Cardiac septum (tissue), 1 donor: Measurements from ENCODE around the gene YOD1. TPM values are rescaled to one million over a fixed set of nuclear protein-coding genes. Genes with fewer than 3 reads are reported as not detected.

Source experiments
- DNase-seq: peaks from one replicate; pipeline ENCODE4 v3.0.0-alpha.2; 2020; ENCODE audit warnings: low spot score
- intact Hi-C: fragments of 100-400 bp; cut with DNase I; formaldehyde crosslinking; loops from one replicate; pipeline ENCODE4 v1.14.0; 2022
- total RNA-seq: library from RNA; stranded (reverse); fragmentation: NEBNext Ultra II Directional; extraction: Animal tissue kit (Norgen Biotek cat#: 25700); gene quantifications from one replicate; pipeline ENCODE4 v1.2.1, GENCODE V29; 2021
- donor health status: DM: no; HTN: no; CAD: no.

Gene YOD1
- total RNA-seq, 1 donor from 2014 or later, result 7.2 TPM

GRCh38 chr1:207031632-207032264 lies 19.3 kb downstream of the YOD1 start:
- intact Hi-C loops, result no loop called here
- DNase-seq, result no peak

- DNase-seq, result no peak
- intact Hi-C loops, result no loop called here
Observed at GRCh38 chr1:207031016-207031415, 20.0 kb downstream of the YOD1 start.

GRCh38 chr1:207030522-207031009 lies 20.4 kb downstream of the YOD1 start:
- intact Hi-C loops, result no loop called here
- DNase-seq, result no peak

GRCh38 chr1:207029701-207030521 lies 21.1 kb downstream of the YOD1 start:
- DNase-seq, result no peak
- intact Hi-C loops, result no loop called here

- no peak for DNase-seq
- intact Hi-C loops, result no loop called here
Observed at GRCh38 chr1:207028884-207029650, 21.9 kb downstream of the YOD1 start.

GRCh38 chr1:207027921-207028320 lies 23.1 kb downstream of the YOD1 start:
- intact Hi-C loops, result no loop called here
- DNase-seq, result no peak

GRCh38 chr1:207027206-207027777 lies 23.7 kb downstream of the YOD1 start:
- DNase-seq, result no peak

GRCh38 chr1:207026104-207026534 lies 24.9 kb downstream of the YOD1 start:
- intact Hi-C loops, result no loop called here
- DNase-seq, result no peak

More at GRCh38 chr1:207027206-207027777, 23.7 kb downstream of the YOD1 start:
- intact Hi-C loops, result no loop called here

GRCh38 chr1:207025146-207025880 lies 25.7 kb downstream of the YOD1 start:
- intact Hi-C loops, result no loop called here
- no peak for DNase-seq

GRCh38 chr1:207024202-207025145 lies 26.5 kb downstream of the YOD1 start:
- no peak for DNase-seq

GRCh38 chr1:207022996-207023679 lies 27.9 kb downstream of the YOD1 start:
- intact Hi-C loops, result loop anchor here (5.0 kb wide), 1 partner anchor 44 kb away; no protein-coding TSS in a partner anchor
- no peak for DNase-seq

More at GRCh38 chr1:207024202-207025145, 26.5 kb downstream of the YOD1 start:
- intact Hi-C loops, result loop anchor here (5.0 kb wide), 1 partner anchor 43 kb away; no protein-coding TSS in a partner anchor

GRCh38 chr1:207021876-207022596 lies 29.0 kb downstream of the YOD1 start:
- no peak for DNase-seq
- intact Hi-C loops, result loop anchor here (5.0 kb wide), 1 partner anchor 45 kb away; no protein-coding TSS in a partner anchor

GRCh38 chr1:207021139-207021861 lies 29.7 kb downstream of the YOD1 start:
- no peak for DNase-seq
- intact Hi-C loops, result loop anchor here (5.0 kb wide), 1 partner anchor 46 kb away; no protein-coding TSS in a partner anchor

GRCh38 chr1:207020709-207021107 lies 30.3 kb downstream of the YOD1 start:
- DNase-seq, result no peak
- intact Hi-C loops, result loop anchor here (5.0 kb wide), 1 partner anchor 47 kb away; no protein-coding TSS in a partner anchor

GRCh38 chr1:207020065-207020708 lies 30.8 kb downstream of the YOD1 start:
- intact Hi-C loops, result loop anchor here (5.0 kb wide), 1 partner anchor 47 kb away; no protein-coding TSS in a partner anchor
- no peak for DNase-seq
